ENCODE data around the gene GLE1. TPM values are rescaled to one million over a fixed set of nuclear protein-coding genes. Genes with fewer than 3 reads are reported as not detected.

The GLE1 gene
- total and polyA plus RNA-seq, 2 donors (not counting 3 experiments of a cell fraction or from before 2014, with no cell fraction given) = 13.0 to 22.6 TPM

DNA sequence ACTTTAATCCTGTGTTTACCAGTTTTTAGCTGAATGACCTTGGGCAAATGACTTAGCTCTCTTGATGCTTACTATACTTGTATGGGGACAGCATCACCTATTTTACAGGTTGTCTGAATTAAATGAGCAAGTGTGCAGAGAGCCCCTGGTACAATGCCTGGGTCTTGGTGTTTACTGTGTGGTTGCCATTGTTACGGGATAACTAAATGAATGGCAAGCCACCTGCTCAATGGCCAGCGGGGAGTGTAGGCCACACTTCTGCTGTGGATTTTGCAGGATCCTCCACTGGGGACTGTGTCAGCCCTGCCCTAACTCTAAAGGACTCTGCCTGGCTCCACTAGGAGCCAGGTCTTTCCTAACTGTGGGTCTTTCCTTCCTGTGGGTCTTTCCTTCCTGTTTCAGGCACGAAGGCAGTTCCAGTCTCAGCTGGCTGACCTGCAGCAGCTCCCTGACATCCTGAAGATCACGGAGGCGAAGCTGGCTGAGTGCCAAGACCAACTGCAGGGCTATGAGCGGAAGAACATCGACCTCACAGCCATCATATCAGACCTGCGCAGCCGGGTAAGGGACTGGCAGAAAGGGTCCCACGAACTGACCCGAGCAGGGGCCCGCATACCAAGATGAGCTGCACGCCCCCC is 10.3 kb upstream of the GLE1 start:
- dilution Hi-C loops (cut with MboI; ENCODE audit: extremely low pct_ligation_motif_present, low sequenced_read_pairs) (no loop called here), intact Hi-C loops (cut with micrococcal nuclease) (loop anchor here (1.0 to 2.0 kb wide), 4 partner anchors 10 to 65 kb away; partner anchors contain the start of genes GLE1 and ODF2)
- no peak overlapping the region for H2AFZ ChIP-seq (ENCODE audit: low read depth, low read length)
- peak; percentile 98 for FAIRE-seq
- CTCF ChIA-PET = interaction anchor here (0.8 to 2.7 kb wide), 7 partner anchors 10 to 132 kb away, joined by 3 to 19 read pairs (median 6); partner anchors contain the start of gene GLE1
- no peak overlapping the region for H3K9ac ChIP-seq (replicated peaks; ENCODE audit: extremely low read depth, insufficient read depth, low read length)
- H3K27ac ChIP-seq (ENCODE audit: insufficient read depth, low read depth, low read length) = peak overlapping the region; percentile 64
- no peaks in the 10 kb centered on the region for H3K9me3 ChIP-seq (replicated peaks; ENCODE audit: control insufficient read depth, insufficient read depth, low read length)
- no peaks in the 10 kb centered on the region for H3K9me1 ChIP-seq (replicated peaks; ENCODE audit: control insufficient read depth, extremely low read depth, insufficient read depth, low read length)
- H3K4me2 ChIP-seq (ENCODE audit: insufficient read depth, low read length) = peak overlapping the region; percentile 30
- POLR2A ChIA-PET = interaction anchor here (1.2 to 1.9 kb wide), 3 partner anchors 10 to 60 kb away, joined by 4 to 8 read pairs (median 6); partner anchors contain the start of gene SPTAN1
- H3K79me2 ChIP-seq (ENCODE audit: control insufficient read depth, insufficient read depth, low read length) = no peaks in the 10 kb centered on the region
- DNase-seq (ENCODE audit: low read depth, low spot score) = peak; percentile 92
- BruUV-seq (replicated peaks) = no TSS peak
- no peaks in the 10 kb centered on the region for H3K27me3 ChIP-seq (ENCODE audit: control insufficient read depth in 2 of 2, insufficient read depth in 2 of 2, low read length in 2 of 2)
- H3K4me3 ChIP-seq (replicated peaks in 1 of 3; ENCODE audit: insufficient read depth in 1 of 3, low read depth in 1 of 3, low read length in 3 of 3) = no peak overlapping the region
- H3K36me3 ChIP-seq (ENCODE audit: control insufficient read depth in 2 of 2, extremely low read depth in 1 of 2, insufficient read depth in 2 of 2, low read length in 2 of 2) = peaks cover 3 to 22% of the 10 kb centered on the region in 2 experiments
- peaks cover 26% of the 10 kb centered on the region for H3K4me1 ChIP-seq (ENCODE audit: control insufficient read depth, extremely low read depth, insufficient read depth, low read length)
- TF ChIP-seq POLR2AphosphoS5 (IDR thresholded peaks at IDR 0.05; ENCODE audit: insufficient read depth, low read depth, low read length) (peak; percentile 80), CTCF (IDR thresholded peaks at IDR 0.05; ENCODE audit: extremely low read depth in 1 of 2, insufficient read depth in 1 of 2, low read depth in 1 of 2, low read length in 2 of 2) (no peak), JUN (IDR thresholded peaks at IDR 0.05; ENCODE audit: borderline replicate concordance, insufficient read depth, insufficient read length, low read depth) (no peak), GATA2 (IDR thresholded peaks at IDR 0.05; ENCODE audit: insufficient read depth, insufficient read length, low read depth, low read length) (peak; percentile 71), EZH2 (IDR thresholded peaks at IDR 0.05; ENCODE audit: borderline replicate concordance, low read depth, low read length, severe bottlenecking) (no peak), FOS (IDR thresholded peaks at IDR 0.05; ENCODE audit: borderline replicate concordance, insufficient read depth, low read length) (no peak), POLR2A (IDR thresholded peaks at IDR 0.05; ENCODE audit: low read depth, low read length) (peak; percentile 33), MYC (IDR thresholded peaks at IDR 0.05; ENCODE audit: low read depth, low read length) (no peak)
- TF ChIP-seq, protein P1, sequence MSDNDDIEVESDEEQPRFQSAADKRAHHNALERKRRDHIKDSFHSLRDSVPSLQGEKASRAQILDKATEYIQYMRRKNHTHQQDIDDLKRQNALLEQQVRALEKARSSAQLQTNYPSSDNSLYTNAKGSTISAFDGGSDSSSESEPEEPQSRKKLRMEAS (IDR thresholded peaks at IDR 0.05; ENCODE audit: insufficient read depth, insufficient read length) = no peak
- H4K20me1 ChIP-seq (replicated peaks; ENCODE audit: control insufficient read depth, extremely low read depth, insufficient read depth, low read length) = no peaks in the 10 kb centered on the region

Measured in endothelial cell of umbilical vein (primary cell).